Measurements from ENCODE around the gene BPI.
"Not testable (repeated sequence)": the region's sequence is repeated elsewhere in the genome, so short reads cannot be mapped to it uniquely, and the experiment has no call there.

Gene BPI

DNA sequence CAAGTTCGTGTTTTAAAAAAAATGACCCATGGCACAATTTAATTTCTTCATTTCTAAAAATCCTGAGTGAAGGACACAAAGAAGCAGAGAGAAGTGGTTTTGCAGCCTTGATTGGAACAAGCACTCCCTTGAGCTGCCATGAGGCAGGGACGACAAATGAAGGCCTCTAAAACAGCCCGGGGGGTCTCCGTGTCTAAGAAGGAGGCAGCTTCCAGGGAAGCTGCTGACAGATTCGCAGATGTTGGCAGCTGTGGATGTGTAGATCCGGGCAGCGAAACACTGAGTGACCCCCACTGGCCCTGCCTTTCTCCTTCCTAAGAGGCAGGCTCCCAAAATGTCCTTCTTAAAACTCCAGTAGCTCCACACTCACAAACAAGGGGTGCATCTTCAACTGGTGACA lies 32.8 kb downstream of the BPI start:
- DNase-seq (ENCODE audit: low spot score) = no peak

DNA sequence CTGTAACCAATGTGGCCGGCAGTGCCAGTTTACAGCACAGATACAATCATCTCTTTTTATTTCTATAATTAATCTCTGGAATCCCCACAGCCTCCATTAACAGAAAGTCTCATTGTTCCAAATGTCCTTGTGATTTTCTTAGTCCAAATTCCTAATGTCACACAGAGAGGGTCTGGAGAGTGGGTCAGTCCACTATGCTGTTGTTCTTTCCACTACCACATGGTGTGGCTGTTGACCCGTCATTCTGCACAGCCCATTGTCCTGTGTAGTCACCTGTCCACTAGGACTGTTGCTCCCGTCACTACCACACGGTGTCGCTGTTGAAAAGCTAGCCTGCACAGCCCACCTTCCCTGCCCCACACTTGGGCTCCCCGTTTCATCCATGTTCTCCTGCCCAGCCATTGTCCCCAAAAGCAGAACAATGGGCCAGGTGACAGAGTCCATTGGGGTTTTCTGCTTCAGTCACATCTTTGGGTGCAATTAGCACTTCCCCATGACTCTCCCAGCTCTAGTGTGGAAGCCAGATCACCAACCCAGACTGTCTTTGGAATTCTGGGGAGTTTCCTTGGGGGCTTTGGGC lies 33.7 kb downstream of the BPI start:
- DNase-seq (ENCODE audit: low spot score) = peak; percentile 83

DNA sequence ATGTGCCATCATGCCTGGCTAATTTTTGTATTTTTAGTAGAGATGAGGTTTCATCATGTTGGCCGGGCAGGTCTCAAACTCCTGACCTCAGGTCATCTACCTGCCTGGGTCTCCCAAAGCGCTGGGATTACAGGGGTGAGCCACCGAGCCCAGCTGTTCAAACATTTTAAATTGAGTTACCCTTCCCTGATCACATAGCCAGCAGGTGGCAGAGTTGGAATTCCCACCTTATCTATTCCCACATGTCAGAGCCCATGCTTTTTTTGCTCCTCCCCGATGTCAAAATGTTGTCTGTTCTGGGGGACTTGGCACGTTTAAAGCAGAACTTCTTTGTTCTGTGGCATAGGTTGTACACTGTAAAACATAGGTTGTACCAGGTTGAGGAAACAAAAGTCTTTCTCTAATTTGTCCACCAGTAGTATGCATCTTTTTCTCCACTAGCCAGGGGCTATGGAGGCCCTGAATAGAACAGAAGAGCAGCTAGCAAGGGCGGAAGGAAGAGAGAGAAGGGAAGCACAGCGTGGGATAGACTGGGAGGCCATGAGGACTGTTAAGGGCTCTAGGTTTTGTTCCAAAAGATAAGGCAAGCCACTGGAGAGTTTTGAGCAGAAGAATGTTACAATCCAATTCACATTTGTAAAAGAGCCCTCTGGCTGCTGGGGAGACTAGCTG lies 35.0 kb downstream of the BPI start:
- no peak for DNase-seq (ENCODE audit: low spot score)

DNA sequence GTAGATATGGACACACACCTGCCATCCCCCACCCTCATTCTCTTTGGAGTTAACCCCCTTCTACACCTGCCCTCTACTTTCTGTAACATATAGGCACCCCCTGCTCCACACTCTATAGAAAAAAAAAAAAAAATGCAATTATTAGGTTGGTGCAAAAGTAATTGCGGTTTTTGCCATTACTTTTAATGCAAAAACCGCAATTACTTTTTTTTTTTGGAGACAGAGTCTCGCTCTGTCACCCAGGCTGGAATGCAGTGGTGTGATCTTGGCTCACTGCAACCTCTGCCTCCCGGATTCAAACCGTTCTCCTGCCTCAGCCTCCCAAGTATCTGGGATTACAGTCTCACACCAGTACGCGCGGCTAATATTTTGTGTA lies 35.6 kb downstream of the BPI start:
- DNase-seq (ENCODE audit: low spot score) = not testable (repeated sequence)

DNA sequence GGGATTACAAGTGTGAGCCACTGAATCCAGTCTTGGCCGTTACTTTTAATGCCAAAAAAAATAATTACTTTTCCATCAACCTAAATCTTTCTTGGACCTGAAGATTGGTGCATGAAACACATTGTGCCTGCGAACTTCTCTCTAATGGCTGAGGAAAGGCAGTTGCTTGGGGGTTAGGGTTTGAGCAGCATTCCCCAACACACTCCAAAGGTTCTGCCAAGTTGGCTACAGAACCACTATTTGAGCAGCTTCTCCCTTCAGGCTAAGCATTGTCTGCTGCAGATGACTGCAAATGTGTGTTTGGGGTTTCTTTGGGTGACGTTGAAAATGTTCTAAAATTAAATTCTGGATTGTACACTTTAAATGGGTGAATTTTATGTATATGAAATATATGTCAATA lies 36.0 kb downstream of the BPI start:
- no peak for DNase-seq (ENCODE audit: low spot score)

DNA sequence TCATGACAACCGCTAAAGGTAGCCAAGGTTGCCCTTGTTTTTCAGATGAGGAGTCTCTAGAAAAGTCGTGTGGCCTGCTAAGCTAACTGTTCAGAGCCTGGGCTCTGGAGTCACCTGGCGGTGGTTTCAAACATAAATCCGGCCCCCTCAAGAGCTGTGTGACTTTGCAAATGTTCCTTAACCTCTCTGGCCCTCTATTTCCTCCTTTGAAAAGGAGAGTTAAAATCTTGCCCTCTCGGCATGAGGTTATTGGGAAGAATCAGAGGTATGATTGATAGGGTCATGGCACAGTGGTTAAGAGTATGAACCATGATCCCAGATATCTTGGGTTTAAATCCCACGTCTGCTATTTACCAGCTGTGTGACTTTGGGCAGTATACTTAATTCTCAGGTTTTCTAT lies 36.7 kb downstream of the BPI start:
- DNase-seq (ENCODE audit: low spot score) = no peak

DNA sequence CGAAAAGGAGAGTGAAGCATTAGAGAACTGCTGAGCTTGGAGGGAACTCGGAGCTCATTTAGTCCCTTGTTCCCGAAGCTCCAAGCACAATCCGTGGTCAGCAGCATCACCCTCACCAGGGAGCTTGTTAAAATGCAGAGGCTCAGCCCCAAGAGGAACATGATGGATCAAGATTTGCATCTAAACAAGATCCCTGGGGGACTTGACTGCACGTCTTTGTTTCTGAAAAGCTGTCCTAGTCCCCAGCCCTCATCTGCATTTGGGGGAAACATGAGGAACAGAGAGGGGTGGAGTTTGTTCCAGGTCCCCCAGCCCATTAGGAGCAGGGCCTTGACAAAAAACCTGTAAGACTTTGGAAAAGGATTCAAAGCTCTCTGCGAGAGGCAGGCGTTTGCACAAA lies 38.3 kb downstream of the BPI start:
- no peak for DNase-seq (ENCODE audit: low spot score)

DNA sequence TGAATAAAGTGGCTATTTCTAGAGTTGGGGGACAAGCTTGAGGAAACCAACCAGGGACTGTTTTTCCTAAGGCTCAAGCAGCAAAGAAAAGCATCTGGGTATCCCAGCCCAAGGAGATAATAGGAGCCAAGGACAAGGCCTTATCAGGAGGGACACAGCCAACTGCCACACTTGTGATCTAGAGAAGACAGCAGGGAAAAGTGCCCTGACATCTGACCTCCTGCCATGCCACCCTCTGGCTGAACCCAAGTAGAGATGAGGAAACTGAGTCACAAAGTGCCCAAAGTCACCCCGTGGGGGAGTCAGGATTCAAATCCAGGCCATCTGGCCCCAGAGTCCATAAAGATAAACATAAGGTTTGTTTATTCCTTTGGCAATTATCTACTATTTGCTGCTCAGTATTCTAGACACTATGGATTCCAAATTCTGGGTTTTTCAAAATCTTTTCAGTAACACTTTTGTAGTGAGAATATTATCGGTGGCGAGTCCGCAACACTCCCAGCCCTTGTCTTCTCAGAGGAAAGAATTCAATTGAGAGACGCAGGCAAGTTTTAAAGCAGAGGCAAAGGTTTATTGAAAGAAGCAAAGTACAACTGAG lies 38.9 kb downstream of the BPI start:
- no peak for DNase-seq (ENCODE audit: low spot score)

DNA sequence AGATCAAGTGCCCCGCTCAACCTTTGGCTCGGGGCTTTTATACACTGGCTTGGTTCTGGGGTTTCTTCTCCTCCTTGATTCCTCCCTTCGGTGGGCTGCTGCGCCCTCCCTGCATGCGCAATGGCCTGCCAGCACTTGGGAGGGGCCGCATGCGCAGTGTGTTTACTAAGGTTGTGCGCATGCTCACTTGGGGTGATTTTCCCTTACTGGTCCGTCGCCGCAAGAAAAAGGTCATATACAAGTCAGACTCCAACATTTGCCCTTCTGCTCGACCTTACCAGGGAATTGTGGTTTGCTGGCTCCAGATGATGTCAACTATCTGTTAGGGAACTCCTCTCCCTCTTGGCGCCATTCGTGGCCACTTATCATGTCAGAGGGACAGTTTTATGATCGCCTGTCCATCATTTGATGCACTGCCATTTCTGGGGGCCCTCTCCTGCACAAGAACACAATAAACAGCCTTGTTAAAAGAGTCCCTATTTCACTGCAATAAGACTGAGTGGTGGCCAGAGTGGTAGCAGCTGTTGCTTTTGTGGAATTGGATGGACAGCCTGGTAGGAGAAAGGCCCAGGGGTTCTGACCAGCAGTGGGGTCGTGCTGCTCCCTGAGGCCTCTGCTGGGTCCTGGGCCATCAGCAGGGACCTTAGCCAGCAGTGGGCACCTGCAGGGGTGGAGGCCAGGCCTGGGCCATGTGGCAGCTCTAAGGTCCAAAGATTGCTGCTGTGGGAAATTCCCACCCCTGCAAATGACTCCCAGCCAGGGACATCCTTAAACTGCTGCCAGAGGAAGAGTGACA lies 39.6 kb downstream of the BPI start:
- no peak for DNase-seq (ENCODE audit: low spot score)

DNA sequence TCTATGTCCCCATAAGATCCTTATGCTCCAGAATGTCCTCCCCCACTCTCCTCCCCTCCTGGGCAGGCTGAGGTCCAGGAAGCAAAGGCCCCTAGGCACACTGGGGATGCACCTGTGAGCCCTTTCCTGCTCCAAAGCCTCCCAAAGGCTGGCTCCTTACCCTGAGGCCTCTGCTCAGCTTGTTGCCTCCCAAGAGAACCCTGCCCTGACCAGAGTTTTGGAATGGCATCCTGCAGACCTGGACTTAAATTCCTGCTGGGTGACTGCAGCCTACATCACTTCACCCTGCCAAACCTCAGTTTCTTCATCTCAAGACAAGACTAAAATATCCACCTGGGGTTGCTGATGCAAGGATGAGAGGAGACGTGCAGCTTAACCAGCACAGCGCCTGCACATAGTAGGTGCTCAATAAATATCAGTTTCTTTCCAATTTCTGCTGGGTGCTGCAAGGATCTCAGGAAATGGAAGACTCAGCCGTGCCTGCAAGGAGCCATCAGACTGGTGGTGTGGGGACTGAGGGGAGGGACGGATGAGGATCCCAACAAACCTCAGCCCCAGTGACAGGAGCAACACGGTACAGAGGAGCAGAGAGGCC lies 40.2 kb downstream of the BPI start:
- no peak for DNase-seq (ENCODE audit: low spot score)

DNA sequence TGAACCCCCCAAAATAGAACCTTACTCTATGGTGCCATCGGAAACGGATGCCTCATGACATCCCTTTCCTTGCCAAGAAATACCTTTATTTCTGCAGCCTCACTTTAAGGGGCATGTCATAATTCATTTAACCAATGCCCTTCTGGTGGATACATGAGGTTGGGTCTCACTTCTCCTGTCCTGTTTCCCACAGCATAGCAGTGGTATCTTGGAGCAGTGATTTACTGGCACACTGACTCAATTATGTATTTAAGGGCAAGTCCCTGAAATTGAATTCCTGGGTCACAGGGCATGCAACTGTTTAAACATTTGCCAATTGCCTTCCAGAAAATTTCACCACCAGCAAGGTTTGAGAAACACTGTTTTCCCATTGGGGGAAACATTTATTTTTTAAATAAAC lies 41.7 kb downstream of the BPI start:
- DNase-seq (ENCODE audit: low spot score) = no peak

DNA sequence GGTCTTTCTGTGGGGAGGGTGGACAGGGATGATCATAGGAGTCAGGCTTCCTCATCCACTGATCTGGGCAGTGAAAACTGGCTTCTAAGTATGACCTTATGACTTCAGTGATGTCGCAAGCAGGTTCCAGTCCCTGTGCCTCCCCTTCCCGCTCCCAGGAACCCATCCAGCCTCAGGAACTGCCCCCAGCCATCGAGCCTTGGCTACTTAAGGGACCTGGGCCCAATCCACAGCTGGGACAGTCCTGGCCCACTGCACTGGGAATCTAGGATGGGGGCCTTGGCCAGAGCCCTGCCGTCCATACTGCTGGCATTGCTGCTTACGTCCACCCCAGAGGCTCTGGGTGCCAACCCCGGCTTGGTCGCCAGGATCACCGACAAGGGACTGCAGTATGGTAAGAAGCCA lies 42.3 kb downstream of the BPI start, which contains the start of gene LBP:
Gene LBP, plus strand, starts transcription at position 236 of the 405 bp plus-strand sequence. Its CDS starts 35 bp downstream, at position 271.
- DNase-seq (ENCODE audit: low spot score) = no peak

DNA sequence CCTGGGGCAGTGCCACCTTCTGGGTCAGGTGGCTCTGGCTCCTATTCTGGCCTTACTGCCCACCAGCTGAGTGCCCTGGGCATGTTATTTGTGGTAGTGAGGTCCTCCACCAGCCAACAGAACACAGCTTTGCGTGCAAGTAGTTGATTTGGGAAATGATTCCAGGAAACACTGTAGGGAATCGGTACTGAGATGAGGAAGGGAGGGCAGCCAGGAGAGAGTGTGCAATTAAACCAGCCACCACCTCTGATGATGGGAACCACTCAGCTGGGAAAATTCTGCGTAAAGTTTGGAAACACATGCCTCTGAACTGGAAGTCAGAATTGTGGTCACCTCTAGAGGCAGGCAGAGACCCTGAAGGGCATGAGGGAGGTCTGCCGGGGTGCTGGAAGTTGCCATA lies 42.8 kb downstream of the BPI start:
- no peak for DNase-seq (ENCODE audit: low spot score)

DNA sequence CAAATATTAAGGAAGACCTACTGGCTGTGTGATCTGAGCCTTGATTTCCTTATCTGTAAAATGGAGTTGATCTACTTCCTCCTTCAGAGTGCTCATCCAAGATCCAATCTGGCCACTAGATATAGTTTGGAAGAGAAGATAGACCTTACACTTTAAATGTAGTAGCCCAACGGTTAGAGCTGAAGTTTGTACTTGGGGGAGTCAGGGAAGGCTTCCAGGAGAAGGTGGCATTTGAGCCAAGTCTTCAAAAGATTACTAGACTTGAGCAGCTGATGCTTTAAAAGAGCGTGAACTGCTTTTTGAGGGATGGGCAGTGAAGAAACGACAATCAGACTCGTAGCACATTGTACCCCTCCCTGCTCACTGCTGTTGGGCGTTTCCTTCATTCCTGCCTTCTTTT lies 45.9 kb downstream of the BPI start:
- DNase-seq (ENCODE audit: low spot score) = no peak

DNA sequence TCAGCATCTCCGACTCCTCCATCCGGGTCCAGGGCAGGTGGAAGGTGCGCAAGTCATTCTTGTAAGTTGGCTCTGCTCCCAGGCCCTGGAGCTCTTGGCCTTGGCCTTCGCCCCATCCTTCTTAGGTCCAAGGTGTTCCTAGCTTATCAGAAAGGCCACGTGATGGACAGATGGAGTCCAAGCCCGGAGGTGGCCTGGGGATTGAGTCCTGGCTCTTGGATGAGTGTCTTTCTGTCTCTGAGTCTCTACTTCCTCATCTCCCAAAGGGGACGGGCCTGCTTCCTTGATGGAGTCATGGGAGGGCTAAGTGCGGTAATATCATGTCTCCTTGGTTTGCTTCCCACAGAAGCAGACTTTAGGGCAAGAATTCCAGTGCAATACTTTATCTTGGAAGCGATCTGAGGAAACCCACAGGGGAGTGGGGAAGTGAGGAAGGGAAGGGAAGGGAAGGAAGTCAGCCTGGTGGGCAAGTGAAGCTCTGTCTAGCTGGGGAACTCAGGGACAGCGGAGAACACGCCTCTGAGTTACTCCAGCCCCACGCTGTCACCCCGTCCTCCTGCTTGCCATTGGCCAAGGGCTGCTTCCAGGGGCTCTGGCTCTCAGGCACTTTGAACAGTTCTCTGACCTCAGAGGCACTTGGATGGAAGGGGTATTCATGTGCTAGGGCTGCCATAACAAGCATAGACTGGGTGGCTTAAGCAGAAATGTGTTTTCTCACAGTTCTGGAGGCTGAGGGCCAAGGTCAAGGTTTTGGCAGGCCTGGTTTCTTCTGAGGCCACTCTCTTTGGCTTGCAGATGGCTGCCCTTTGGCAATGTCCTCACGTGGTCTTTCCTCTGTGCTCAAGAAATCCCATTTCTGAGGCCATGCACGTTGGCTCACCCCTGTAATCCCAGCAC lies 47.2 kb downstream of the BPI start:
- DNase-seq (ENCODE audit: low spot score) = no peak

DNA sequence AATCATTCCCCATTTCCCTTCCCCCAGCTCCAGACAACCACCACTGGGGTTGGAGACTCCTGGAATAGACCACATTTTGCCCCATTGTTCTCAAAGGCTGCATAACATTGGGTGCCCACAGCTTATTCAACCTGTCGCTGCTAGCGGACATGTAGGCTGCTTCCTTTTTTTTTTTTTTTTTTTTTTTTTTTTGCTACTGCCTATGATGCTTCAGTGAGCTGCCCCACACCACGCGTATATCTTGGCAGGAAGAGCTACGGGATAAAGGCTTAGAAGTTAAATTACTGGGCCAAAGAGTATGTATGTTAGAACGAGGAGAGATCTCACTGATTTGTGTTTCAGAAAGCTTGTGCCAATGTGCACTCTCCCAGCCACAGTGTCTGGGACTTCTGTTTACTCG lies 49.4 kb downstream of the BPI start:
- DNase-seq (ENCODE audit: low spot score) = no peak

DNA sequence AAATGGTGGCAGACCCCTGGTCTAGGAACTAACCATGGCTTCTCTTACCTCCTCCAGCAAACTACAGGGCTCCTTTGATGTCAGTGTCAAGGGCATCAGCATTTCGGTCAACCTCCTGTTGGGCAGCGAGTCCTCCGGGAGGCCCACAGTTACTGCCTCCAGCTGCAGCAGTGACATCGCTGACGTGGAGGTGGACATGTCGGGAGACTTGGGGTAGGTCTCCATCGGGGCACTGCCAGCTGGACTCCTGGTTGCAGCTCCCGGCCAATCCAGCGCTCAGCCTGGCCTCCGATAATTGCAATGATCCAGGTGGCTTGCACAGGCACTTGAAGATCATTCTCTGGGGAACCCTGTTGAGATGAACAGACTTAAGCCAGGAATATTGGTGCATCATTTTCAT lies 50.3 kb downstream of the BPI start:
- DNase-seq (ENCODE audit: low spot score) = no peak

DNA sequence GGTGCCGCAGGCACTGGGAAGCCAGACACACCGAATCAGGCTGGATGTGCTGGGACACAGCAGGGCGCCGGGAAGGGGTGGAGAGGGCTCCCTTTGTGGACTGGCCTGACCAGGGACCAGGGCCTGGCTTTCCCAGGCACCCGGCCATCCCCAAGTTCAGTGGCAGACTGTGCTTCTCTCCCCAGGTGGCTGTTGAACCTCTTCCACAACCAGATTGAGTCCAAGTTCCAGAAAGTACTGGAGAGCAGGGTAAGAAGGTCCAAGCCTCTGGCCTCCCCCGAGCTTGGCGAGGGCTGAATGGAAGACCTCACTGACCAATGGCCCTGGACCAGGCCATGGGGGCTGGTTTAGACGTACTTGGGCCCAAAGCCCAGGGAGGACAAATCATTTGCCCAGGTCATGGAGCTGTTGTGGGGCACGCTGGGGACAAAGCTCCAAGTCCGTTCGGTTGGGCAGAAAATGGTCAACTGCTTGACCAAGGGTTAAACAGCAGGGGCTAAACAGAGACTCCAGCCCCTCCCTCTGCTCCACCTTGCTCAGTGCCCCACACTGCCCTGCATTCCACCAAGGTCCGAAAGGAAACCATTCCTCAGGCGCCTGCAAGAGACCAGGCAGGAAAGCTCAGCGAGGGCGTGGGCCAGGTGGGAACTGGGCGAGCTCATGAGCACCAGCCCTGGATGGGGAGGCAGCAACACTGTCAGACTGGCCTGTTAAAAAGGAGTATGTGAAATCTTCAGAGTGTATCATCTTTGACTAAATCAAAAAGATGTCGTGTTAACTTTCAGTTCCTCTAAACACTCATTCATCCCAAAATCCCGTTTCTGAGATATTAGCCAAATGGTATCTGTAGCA lies 51.4 kb downstream of the BPI start:
- peak; percentile 57 for DNase-seq (ENCODE audit: low spot score)

DNA sequence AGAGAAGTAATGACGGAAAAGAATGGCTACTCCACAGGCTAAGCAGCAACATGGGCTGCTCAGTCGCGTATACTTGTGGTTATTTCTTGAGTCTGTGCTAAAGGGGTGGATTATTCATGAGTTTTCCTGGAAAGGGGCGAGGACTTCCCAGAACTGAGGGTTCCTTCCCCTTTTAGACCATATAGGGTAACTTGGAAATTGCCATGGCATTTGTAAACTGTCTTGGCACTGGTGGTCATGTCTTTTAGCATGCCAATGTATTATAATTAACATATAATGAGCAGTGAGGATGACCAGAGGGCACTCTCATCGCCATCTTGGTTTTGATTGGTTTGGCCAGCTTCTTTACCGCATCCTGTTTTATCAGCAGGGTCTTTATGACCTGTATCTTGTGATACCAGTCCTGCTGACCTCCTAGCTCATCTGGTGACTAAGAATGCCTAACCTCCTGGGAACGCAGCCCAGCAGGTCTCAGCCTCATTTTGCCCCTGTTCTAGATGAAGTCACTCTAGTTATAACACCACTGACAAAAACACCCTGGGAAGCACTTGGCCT lies 53.8 kb downstream of the BPI start:
- no peak for DNase-seq (ENCODE audit: low spot score)

DNA sequence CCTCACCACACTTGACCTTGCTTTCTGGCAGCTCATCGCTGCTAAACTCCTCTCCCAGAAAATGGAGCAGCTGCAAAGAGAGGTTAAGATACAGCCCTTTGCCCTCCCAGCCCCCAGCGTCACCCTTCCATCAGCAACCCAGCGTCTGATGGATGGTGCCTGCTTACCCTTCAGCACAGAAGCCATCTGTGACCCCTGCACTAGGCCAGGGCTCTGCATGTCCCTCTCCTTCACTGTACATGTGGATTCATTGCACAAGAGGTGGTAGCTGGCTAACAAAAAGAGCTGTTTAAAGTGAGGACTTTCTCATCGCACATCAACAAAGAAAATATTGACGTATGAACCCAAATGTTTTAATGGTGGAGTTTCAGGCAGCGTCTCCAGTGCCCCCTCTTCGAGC lies 54.6 kb downstream of the BPI start:
- no peak for DNase-seq (ENCODE audit: low spot score)
